Endothelial cell of umbilical vein (primary cell): ENCODE results near the gene WDR90.

Source experiments
- EZH2 ChIP-seq: IDR thresholded peaks from 2 replicates; pipeline ENCODE4 v1.6.1; 2012; ENCODE audit warnings: borderline replicate concordance, low read depth, mild to moderate bottlenecking, moderate library complexity, low read length, inconsistent platforms; ENCODE audit not compliant: severe bottlenecking
- JUN ChIP-seq: IDR thresholded peaks from 2 replicates; pipeline ENCODE4 v1.6.1; 2011; ENCODE audit warnings: borderline replicate concordance, low read depth; ENCODE audit not compliant: insufficient read length, insufficient read depth
- POLR2A ChIP-seq: IDR thresholded peaks from 2 replicates; pipeline ENCODE4 v1.6.1; 2012; ENCODE audit warnings: low read depth, mild to moderate bottlenecking, control low read depth, low read length
- POLR2AphosphoS5 ChIP-seq: IDR thresholded peaks from 2 replicates; pipeline ENCODE4 v1.6.1; 2012; ENCODE audit warnings: low read depth, mild to moderate bottlenecking, control low read depth, low read length, moderate library complexity; ENCODE audit not compliant: insufficient read depth
- TF ChIP-seq, protein P1 (sequence below), 2 donors: IDR thresholded peaks; 1 replicate in 1 of 2; 2 replicates in 1 of 2; pipeline ENCODE4 v1.5.1; 2011; ENCODE audit warnings: low read length in 2 of 2, mild to moderate bottlenecking in 2 of 2, moderate library complexity in 2 of 2, control low read depth in 1 of 2, inconsistent platforms in 1 of 2, low read depth in 1 of 2; ENCODE audit not compliant: insufficient read depth in 1 of 2; ENCODE audit errors: extremely low read depth in 1 of 2

DNA sequence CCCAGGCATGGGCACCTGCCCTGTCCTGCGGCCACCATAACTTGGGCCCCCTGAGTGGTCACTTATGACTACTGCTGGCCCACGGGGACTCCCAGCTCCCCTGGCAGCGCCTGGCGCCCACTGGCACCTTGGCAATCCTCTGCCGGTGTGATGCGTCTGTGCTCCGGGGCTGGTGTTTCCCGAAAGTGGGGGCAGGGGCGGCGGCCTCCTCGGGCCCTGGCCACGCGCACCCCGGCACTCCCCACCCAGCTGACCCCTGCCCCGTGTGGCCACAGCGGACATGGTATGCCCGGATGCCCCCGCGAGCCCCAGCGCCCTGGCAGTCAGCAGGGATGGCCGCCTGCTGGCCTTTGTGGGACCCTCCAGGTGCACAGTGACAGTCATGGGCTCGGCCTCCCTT lies 8.3 kb downstream of the WDR90 start:
- TF ChIP-seq POLR2AphosphoS5 (no peak), EZH2 (no peak), POLR2A (no peak), JUN (no peak)
- TF ChIP-seq, protein P1, sequence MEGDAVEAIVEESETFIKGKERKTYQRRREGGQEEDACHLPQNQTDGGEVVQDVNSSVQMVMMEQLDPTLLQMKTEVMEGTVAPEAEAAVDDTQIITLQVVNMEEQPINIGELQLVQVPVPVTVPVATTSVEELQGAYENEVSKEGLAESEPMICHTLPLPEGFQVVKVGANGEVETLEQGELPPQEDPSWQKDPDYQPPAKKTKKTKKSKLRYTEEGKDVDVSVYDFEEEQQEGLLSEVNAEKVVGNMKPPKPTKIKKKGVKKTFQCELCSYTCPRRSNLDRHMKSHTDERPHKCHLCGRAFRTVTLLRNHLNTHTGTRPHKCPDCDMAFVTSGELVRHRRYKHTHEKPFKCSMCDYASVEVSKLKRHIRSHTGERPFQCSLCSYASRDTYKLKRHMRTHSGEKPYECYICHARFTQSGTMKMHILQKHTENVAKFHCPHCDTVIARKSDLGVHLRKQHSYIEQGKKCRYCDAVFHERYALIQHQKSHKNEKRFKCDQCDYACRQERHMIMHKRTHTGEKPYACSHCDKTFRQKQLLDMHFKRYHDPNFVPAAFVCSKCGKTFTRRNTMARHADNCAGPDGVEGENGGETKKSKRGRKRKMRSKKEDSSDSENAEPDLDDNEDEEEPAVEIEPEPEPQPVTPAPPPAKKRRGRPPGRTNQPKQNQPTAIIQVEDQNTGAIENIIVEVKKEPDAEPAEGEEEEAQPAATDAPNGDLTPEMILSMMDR (IDR thresholded peaks at IDR 0.05; ENCODE audit: extremely low read depth in 1 of 2, insufficient read depth in 1 of 2, low read depth in 1 of 2, low read length in 2 of 2) = no peak
